GM19043 (cell line): ENCODE data around the gene RAP2B.
"Not testable (repeated sequence)": the region's sequence is repeated elsewhere in the genome, so short reads cannot be mapped to it uniquely, and the experiment has no call there.

ENCODE experiments used
- ATAC-seq: cut with Tn5 transposase; IDR thresholded peaks from one replicate; pipeline ENCODE4 v1.9.1; 2021; ENCODE audit warnings: low read depth; ENCODE audit not compliant: unreplicated experiment

Gene RAP2B

GRCh38 chr3:153190923-153191322 is 28.9 kb downstream of the RAP2B start:
- no peak for ATAC-seq

GRCh38 chr3:153192327-153192726 is 30.3 kb downstream of the RAP2B start:
- no peak for ATAC-seq

- ATAC-seq, result not testable (repeated sequence)
These were observed 31.9 kb downstream of the RAP2B start for GRCh38 chr3:153193786-153194476.

- ATAC-seq, result no peak
These were observed 33.4 kb downstream of the RAP2B start for GRCh38 chr3:153195349-153195879.

- ATAC-seq, result no peak
These were observed 47.6 kb downstream of the RAP2B start for GRCh38 chr3:153209596-153209995.

- no peak for ATAC-seq
These were observed 48.1 kb downstream of the RAP2B start for GRCh38 chr3:153210146-153210545.

- no peak for ATAC-seq
These were observed 48.6 kb downstream of the RAP2B start for GRCh38 chr3:153210660-153211059.

GRCh38 chr3:153215497-153215896 is 53.5 kb downstream of the RAP2B start:
- ATAC-seq, result no peak

- no peak for ATAC-seq
These were observed 53.9 kb downstream of the RAP2B start for GRCh38 chr3:153215966-153216365.

GRCh38 chr3:153216928-153217327 is 54.9 kb downstream of the RAP2B start:
- no peak for ATAC-seq

- ATAC-seq, result no peak
These were observed 57.1 kb downstream of the RAP2B start for GRCh38 chr3:153219146-153219545.
